IMR-90 (cell line): ENCODE results near the gene RSPH9. TPM values are rescaled to one million over a fixed set of nuclear protein-coding genes. Genes with fewer than 3 reads are reported as not detected.

ENCODE experiments used
- ATAC-seq: fragments of 200-7000 bp; cut with Tn5 transposase; 2 replicates; pipeline ENCODE4 v1.9.1; 2020; ENCODE audit warnings: low read depth, mild to moderate bottlenecking, moderate library complexity
- BruUV-seq: library from RNA; stranded (reverse); fragments of 400-500 nt; replicated peaks from 2 replicates; lab custom pipeline; 2021; lab: Mats Ljungman, UMichigan
- CTCF ChIA-PET: fragments of 300-600 bp; formaldehyde crosslinking; extraction: SDS; loops from one replicate; lab custom pipeline; 2021; ENCODE audit warnings: antibody characterized with exemption; lab: Yijun Ruan, JAX
- POLR2A ChIA-PET: fragments of 300-600 bp; sonication (Branson Sonifier 250); formaldehyde crosslinking; loops from one replicate; lab custom pipeline; 2022; ENCODE audit warnings: antibody characterized with exemption; ENCODE audit not compliant: unreplicated experiment; lab: Charles Lee
- DNase-seq: peaks from one replicate; pipeline ENCODE4 v3.0.0; 2013
- H2AFZ ChIP-seq: replicated peaks from 2 replicates; pipeline ENCODE3; 2013; ENCODE audit warnings: low read length, mild to moderate bottlenecking; ENCODE audit not compliant: poor library complexity
- H2AK5ac ChIP-seq: 2 replicates; pipeline ENCODE4 v1.6.1; 2013; ENCODE audit warnings: low read depth, low read length, inconsistent platforms
- H2AK9ac ChIP-seq: replicated peaks from 2 replicates; pipeline ENCODE3; 2013; ENCODE audit warnings: mild to moderate bottlenecking, low read depth, low read length, moderate library complexity; ENCODE audit not compliant: poor library complexity
- H2BK120ac ChIP-seq: 2 replicates; pipeline ENCODE4 v1.6.1; 2013; ENCODE audit warnings: low read depth, low read length, inconsistent platforms
- H2BK15ac ChIP-seq: 3 replicates; pipeline ENCODE4 v1.6.1; 2013; ENCODE audit warnings: low read depth, low read length, inconsistent platforms
- H2BK20ac ChIP-seq: 2 replicates; pipeline ENCODE4 v1.6.1; 2013; ENCODE audit warnings: low read depth, mild to moderate bottlenecking, inconsistent platforms, low read length, moderate library complexity
- H2BK5ac ChIP-seq: 2 replicates; pipeline ENCODE4 v1.6.1; 2013; ENCODE audit warnings: mild to moderate bottlenecking, low read depth, low read length, inconsistent platforms; ENCODE audit not compliant: poor library complexity, severe bottlenecking
- H3K14ac ChIP-seq: replicated peaks from 2 replicates; pipeline ENCODE4 v1.6.1; 2013; ENCODE audit warnings: low read depth, low read length, inconsistent platforms
- H3K18ac ChIP-seq: 2 replicates; pipeline ENCODE4 v1.6.1; 2013; ENCODE audit warnings: low read depth, low read length, control low read depth
- H3K23ac ChIP-seq: 2 replicates; pipeline ENCODE4 v1.6.1; 2013; ENCODE audit warnings: low read depth, low read length, inconsistent platforms
- H3K27ac ChIP-seq: 2 replicates; pipeline ENCODE4 v1.5.1; 2013; ENCODE audit warnings: mild to moderate bottlenecking, control low read depth, low read length; ENCODE audit not compliant: insufficient read depth
- H3K27me3 ChIP-seq: 2 replicates; pipeline ENCODE4 v1.6.1; 2013; ENCODE audit warnings: low read length; ENCODE audit not compliant: control insufficient read depth, insufficient read depth
- H3K36me3 ChIP-seq: 2 replicates; pipeline ENCODE4 v1.6.1; 2013; ENCODE audit warnings: low read length, mixed read lengths; ENCODE audit not compliant: control insufficient read depth, insufficient read depth
- H3K4ac ChIP-seq: 2 replicates; pipeline ENCODE4 v1.6.1; 2013; ENCODE audit warnings: low read depth, low read length, inconsistent platforms
- H3K4me1 ChIP-seq: 2 replicates; pipeline ENCODE4 v1.6.1; 2013; ENCODE audit warnings: low read length, mixed read lengths; ENCODE audit not compliant: control insufficient read depth, insufficient read depth
- H3K4me2 ChIP-seq: 2 replicates; pipeline ENCODE4 v1.6.1; 2013; ENCODE audit warnings: low read depth, mild to moderate bottlenecking, control low read depth, low read length, moderate library complexity
- H3K4me3 ChIP-seq: 2 replicates; pipeline ENCODE4 v1.5.1; 2013; ENCODE audit warnings: low read depth, mild to moderate bottlenecking, control low read depth, low read length, moderate library complexity; ENCODE audit not compliant: insufficient read depth
- H3K56ac ChIP-seq: 2 replicates; pipeline ENCODE4 v1.6.1; 2013; ENCODE audit warnings: low read length, inconsistent platforms; ENCODE audit not compliant: insufficient read depth; ENCODE audit errors: extremely low read depth
- H3K79me1 ChIP-seq, 2 experiments: 2 replicates each; pipeline ENCODE4 v1.6.1; 2013; ENCODE audit warnings: low read length in 2 of 2, inconsistent platforms in 1 of 2, low read depth in 1 of 2
- H3K9ac ChIP-seq: 2 replicates; pipeline ENCODE4 v1.6.1; 2013; ENCODE audit warnings: low read depth, low read length, control low read depth
- H3K9me1 ChIP-seq: 2 replicates; pipeline ENCODE4 v1.6.1; 2013; ENCODE audit warnings: low read length, inconsistent platforms; ENCODE audit not compliant: insufficient read depth
- H3K9me3 ChIP-seq: 2 replicates; pipeline ENCODE4 v1.6.1; 2013; ENCODE audit warnings: low read length; ENCODE audit not compliant: control insufficient read depth, insufficient read depth
- H4K20me1 ChIP-seq: 2 replicates; pipeline ENCODE4 v1.6.1; 2013; ENCODE audit warnings: low read length, inconsistent platforms; ENCODE audit not compliant: insufficient read depth
- H4K5ac ChIP-seq: 2 replicates; pipeline ENCODE4 v1.6.1; 2013; ENCODE audit warnings: mild to moderate bottlenecking, low read depth, low read length, control low read depth
- H4K8ac ChIP-seq, 2 experiments: 2 replicates each; pipeline ENCODE4 v1.6.1; 2013; ENCODE audit warnings: low read depth in 2 of 2, low read length in 2 of 2, control low read depth in 1 of 2, inconsistent platforms in 1 of 2
- H4K91ac ChIP-seq: 2 replicates; pipeline ENCODE4 v1.6.1; 2013; ENCODE audit warnings: low read depth, low read length, inconsistent platforms; ENCODE audit not compliant: insufficient read depth
- BHLHE40 ChIP-seq: fragments of 150-350 bp; IDR thresholded peaks from 2 replicates; pipeline ENCODE4 v1.6.1; 2016; ENCODE audit warnings: mild to moderate bottlenecking, low read depth, low read length
- CEBPB ChIP-seq: IDR thresholded peaks from 2 replicates; pipeline ENCODE4 v1.6.1; 2012; ENCODE audit warnings: low read depth, low read length, improper control_type of control experiment
- CHD1 ChIP-seq: IDR thresholded peaks from 2 replicates; pipeline ENCODE4 v1.6.1; 2012; ENCODE audit warnings: low read depth, low read length, improper control_type of control experiment
- FOS ChIP-seq: fragments of 150-350 bp; IDR thresholded peaks from 2 replicates; pipeline ENCODE4 v1.6.1; 2016; ENCODE audit warnings: low read depth, low read length
- MAFK ChIP-seq: IDR thresholded peaks from 2 replicates; pipeline ENCODE4 v1.6.1; 2012; ENCODE audit warnings: low read depth, low read length, improper control_type of control experiment
- MAZ ChIP-seq: IDR thresholded peaks from 2 replicates; pipeline ENCODE4 v1.6.1; 2012; ENCODE audit warnings: low read depth, mild to moderate bottlenecking, low read length, improper control_type of control experiment, moderate library complexity, borderline replicate concordance
- MXI1 ChIP-seq: IDR thresholded peaks from 2 replicates; pipeline ENCODE4 v1.6.1; 2012; ENCODE audit warnings: low read depth, mild to moderate bottlenecking, low read length, moderate library complexity, borderline replicate concordance
- POLR2A ChIP-seq: IDR thresholded peaks from 2 replicates; pipeline ENCODE4 v1.6.1; 2012; ENCODE audit warnings: mild to moderate bottlenecking, low read depth, low read length
- RAD21 ChIP-seq: IDR thresholded peaks from 2 replicates; pipeline ENCODE4 v1.6.1; 2012; ENCODE audit warnings: low read length, improper control_type of control experiment
- RCOR1 ChIP-seq: IDR thresholded peaks from 2 replicates; pipeline ENCODE4 v1.6.1; 2012; ENCODE audit warnings: mild to moderate bottlenecking, low read length, improper control_type of control experiment; ENCODE audit not compliant: insufficient replicate concordance
- RFX5 ChIP-seq: IDR thresholded peaks from 2 replicates; pipeline ENCODE4 v1.8.0; 2012; ENCODE audit warnings: low read depth, mild to moderate bottlenecking, low read length, moderate library complexity
- SMC3 ChIP-seq: fragments of 150-350 bp; IDR thresholded peaks from 2 replicates; pipeline ENCODE4 v1.6.1; 2016; ENCODE audit warnings: low read depth, mild to moderate bottlenecking, antibody characterized with exemption, low read length, moderate library complexity
- WGBS, 2 experiments: methylation state at CpG; one replicate each; pipeline versions ENCODE4 v1.1.5 to v1.1.7; 2013; ENCODE audit warnings: missing lambda C conversion rate in 2 of 2; ENCODE audit not compliant: insufficient read length in 1 of 2; ENCODE audit errors: extremely low coverage in 2 of 2; 5-methylcytosine and 5-hydroxymethylcytosine counted together
- dilution Hi-C: fragments of 300-500 bp; cut with HindIII; formaldehyde crosslinking; loops from one replicate; pipeline ENCODE4 v1.14.3; 2018; ENCODE audit warnings: low sequenced_read_pairs; ENCODE audit not compliant: unreplicated experiment
- in situ Hi-C: fragments of 300-500 bp; cut with MboI; formaldehyde crosslinking; loops from 3 replicates; pipeline ENCODE4 v1.14.3; 2019; ENCODE audit warnings: low sequenced_read_pairs, inconsistent platforms, mixed read lengths
- intact Hi-C: fragments of 100-400 bp; cut with micrococcal nuclease; formaldehyde crosslinking; loops from 2 replicates; pipeline ENCODE4 v1.10.0; 2022
- polyA plus RNA-seq, 3 experiments: library from polyadenylated mRNA; depleted of rRNA; stranded (reverse); fragments of >200 nt; gene quantifications; 2 replicates each; pipeline ENCODE4 v1.2.3, GENCODE V29; 2012; ENCODE audit warnings: low replicate concordance in 1 of 3
- total RNA-seq: library from RNA; depleted of rRNA; stranded (reverse); fragments of >200 nt; gene quantifications from 2 replicates; pipeline ENCODE4 v1.2.3, GENCODE V29; 2012
- TF ChIP-seq, protein P1 (sequence below): fragments of 150-350 bp; IDR thresholded peaks from 2 replicates; pipeline ENCODE4 v1.6.1; 2016; ENCODE audit warnings: low read depth, mild to moderate bottlenecking, low read length, moderate library complexity, borderline replicate concordance
- TF ChIP-seq, protein P2 (sequence below): conservative IDR thresholded peaks from 2 replicates; pipeline ENCODE4 v1.5.1; 2012; ENCODE audit warnings: mild to moderate bottlenecking, low read depth, low read length, improper control_type of control experiment

RSPH9 gene
- total and polyA plus RNA-seq, 2 of the 4 experiments (the other 2 are of a cell fraction) = 0.18 to 0.21 TPM

DNA sequence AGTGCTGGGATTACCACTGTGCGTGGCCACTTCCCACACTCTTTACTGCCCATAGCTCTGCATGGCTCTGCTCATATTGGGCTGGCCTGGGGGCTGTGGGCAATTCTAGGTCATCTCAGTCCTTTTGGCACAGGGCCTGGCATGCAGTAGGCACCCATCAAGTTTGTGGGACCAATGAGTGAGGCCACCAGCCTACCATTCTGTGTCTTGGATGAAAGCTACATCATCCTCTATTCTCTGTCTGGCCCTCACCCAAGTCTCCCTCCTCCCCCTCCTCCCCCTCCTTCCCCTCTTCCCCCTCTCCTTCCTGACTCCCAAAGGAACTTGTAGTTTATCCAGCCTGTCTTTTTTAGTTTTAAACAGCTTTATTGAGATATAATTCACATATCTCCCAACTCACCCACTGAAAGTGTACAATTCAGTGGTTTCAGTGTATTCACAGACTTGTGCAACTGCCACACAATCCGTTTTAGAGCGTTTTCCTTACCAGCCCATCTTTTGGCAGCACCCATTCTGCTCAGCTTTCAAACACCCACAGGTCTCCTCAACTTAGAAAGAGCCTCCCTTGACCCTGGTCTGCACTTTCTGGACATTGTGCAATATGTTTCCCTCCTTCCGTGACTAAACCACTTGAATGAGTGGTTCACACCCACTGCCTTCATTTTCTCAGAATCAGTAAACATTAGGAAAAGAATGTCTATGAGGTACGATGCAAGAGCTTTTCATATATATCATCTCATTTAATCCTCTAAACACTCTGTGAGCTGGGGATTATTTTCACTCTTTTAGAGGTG lies 64.2 kb downstream of the RSPH9 start:
- H2BK5ac ChIP-seq = no peak overlapping the region
- no peaks in the 10 kb centered on the region for H3K36me3 ChIP-seq
- H3K4me2 ChIP-seq = peak overlapping the region; percentile 42
- DNase-seq (peak; percentile 82), ATAC-seq (peak; percentile 63)
- H3K23ac ChIP-seq = no peak overlapping the region
- POLR2A ChIA-PET = no interaction called here
- H3K9me3 ChIP-seq = no peaks in the 10 kb centered on the region
- H3K18ac ChIP-seq = peak overlapping the region; percentile 83
- no peak overlapping the region for H3K4me3 ChIP-seq
- H4K20me1 ChIP-seq = no peaks in the 10 kb centered on the region
- in situ Hi-C loops = no loop called here
- 0 out of 2 replicates have a peak overlapping the region, but pooled peaks have one; percentile 47 for H3K4ac ChIP-seq
- intact Hi-C loops = no loop called here
- peak overlapping the region; percentile 32; the same call in 1 of the 2 replicates for H4K91ac ChIP-seq
- CTCF ChIA-PET = interaction anchor here (0.6 to 1.5 kb wide), 3 partner anchors 9 to 1449 kb away, joined by 3 to 4 read pairs (median 3); no protein-coding TSS in a partner anchor
- WGBS, 2 experiments = 90% methylated on average over 1 of the region's 5 CpGs; no CpG with 5 or more reads in 1 of the 2 experiments
- H2AFZ ChIP-seq = no peak overlapping the region
- H3K4me1 ChIP-seq = peaks cover 19% of the 10 kb centered on the region
- peak overlapping the region; percentile 78 for H2AK5ac ChIP-seq
- H3K14ac ChIP-seq = peak overlapping the region; percentile 72; the same call in 1 of the 2 replicates
- peaks cover 3% of the 10 kb centered on the region; the same call in 1 of the 2 replicates for H3K9me1 ChIP-seq
- peaks cover 9% of the 10 kb centered on the region for H3K27me3 ChIP-seq
- no peak overlapping the region for H3K56ac ChIP-seq
- H2BK15ac ChIP-seq = no peak overlapping the region; the same call in 2 of the 3 replicates
- no peak overlapping the region for H4K8ac ChIP-seq
- peak overlapping the region; percentile 84; the same call in 1 of the 2 replicates for H3K27ac ChIP-seq
- H4K5ac ChIP-seq = peak overlapping the region; percentile 70; the same call in 1 of the 2 replicates
- H3K79me1 ChIP-seq = no peaks in the 10 kb centered on the region
- H2BK120ac ChIP-seq = no peak overlapping the region
- no TSS peak for BruUV-seq
- no peak overlapping the region for H3K9ac ChIP-seq
- dilution Hi-C loops = no loop called here
- no peak overlapping the region for H2AK9ac ChIP-seq
- no peak overlapping the region for H2BK20ac ChIP-seq
- TF ChIP-seq CHD1 (no peak), POLR2A (no peak), FOS (0 out of 2 replicates have a peak, but pooled peaks have one; percentile 38), MAFK (no peak), MXI1 (no peak), RAD21 (no peak), MAZ (no peak), RFX5 (no peak), BHLHE40 (peak; percentile 67), RCOR1 (no peak), CEBPB (peak; percentile 99), SMC3 (no peak)
- TF ChIP-seq, protein P1, sequence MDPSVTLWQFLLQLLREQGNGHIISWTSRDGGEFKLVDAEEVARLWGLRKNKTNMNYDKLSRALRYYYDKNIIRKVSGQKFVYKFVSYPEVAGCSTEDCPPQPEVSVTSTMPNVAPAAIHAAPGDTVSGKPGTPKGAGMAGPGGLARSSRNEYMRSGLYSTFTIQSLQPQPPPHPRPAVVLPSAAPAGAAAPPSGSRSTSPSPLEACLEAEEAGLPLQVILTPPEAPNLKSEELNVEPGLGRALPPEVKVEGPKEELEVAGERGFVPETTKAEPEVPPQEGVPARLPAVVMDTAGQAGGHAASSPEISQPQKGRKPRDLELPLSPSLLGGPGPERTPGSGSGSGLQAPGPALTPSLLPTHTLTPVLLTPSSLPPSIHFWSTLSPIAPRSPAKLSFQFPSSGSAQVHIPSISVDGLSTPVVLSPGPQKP = no peak
- TF ChIP-seq, protein P2, sequence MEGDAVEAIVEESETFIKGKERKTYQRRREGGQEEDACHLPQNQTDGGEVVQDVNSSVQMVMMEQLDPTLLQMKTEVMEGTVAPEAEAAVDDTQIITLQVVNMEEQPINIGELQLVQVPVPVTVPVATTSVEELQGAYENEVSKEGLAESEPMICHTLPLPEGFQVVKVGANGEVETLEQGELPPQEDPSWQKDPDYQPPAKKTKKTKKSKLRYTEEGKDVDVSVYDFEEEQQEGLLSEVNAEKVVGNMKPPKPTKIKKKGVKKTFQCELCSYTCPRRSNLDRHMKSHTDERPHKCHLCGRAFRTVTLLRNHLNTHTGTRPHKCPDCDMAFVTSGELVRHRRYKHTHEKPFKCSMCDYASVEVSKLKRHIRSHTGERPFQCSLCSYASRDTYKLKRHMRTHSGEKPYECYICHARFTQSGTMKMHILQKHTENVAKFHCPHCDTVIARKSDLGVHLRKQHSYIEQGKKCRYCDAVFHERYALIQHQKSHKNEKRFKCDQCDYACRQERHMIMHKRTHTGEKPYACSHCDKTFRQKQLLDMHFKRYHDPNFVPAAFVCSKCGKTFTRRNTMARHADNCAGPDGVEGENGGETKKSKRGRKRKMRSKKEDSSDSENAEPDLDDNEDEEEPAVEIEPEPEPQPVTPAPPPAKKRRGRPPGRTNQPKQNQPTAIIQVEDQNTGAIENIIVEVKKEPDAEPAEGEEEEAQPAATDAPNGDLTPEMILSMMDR = no peak
